Measurements from ENCODE around the gene SAP30.

SAP30 gene

DNA sequence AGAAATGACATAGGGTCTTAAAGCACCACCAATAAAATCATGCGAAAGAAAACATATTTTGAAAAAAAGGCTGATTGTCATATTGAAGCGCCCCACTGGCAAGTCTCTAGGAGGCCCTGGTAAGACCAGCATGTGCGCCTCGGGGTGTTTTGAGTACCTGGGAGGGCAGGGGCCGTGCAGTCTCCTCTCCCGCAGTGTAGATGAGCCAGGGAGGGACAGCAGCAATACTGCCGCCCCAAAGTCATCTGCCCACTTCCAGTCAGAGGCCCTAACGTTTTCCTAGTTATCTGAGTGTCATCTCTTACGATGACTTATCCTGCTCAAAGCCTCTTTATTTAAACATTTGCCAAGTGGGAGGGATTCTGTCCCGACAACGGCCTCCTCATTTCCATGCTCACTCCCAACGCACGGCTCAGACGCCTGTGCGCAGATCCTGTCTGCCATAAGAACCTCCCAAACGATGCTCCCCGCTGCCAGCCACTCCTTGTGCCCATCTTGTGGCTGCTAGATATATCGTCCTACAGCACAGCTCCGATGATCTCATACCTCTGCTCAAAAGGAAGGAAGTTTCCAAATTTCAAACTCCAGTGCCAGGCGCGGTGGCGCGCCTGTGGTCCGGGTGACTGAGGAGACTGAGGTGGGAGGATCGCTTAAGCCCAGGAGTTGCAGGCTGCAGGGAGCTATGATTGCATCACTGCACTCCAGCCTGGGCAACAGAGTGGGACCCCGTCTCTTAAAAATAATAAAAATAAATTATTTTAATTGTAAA is 45.3 kb downstream of the SAP30 start:
- no peak for DNase-seq

DNA sequence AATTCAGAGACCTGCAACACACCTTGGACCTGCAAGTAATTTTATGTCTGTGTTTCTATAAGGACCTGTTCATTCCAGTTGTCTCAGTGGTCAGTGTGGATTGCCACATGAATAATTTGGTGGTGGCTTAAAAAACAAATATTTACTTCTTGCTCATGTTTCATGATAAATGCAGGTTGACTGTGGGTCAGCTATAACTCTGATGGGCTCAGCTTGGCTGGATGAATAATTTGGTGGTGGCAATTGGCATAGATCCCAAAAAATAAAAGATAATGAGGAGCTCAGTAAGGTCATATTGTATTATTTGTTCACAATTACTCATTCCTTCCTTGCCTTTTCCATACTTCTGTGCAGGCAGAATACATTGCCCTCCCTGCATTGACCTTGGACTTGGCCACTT is 47.1 kb downstream of the SAP30 start:
- no peak for DNase-seq

DNA sequence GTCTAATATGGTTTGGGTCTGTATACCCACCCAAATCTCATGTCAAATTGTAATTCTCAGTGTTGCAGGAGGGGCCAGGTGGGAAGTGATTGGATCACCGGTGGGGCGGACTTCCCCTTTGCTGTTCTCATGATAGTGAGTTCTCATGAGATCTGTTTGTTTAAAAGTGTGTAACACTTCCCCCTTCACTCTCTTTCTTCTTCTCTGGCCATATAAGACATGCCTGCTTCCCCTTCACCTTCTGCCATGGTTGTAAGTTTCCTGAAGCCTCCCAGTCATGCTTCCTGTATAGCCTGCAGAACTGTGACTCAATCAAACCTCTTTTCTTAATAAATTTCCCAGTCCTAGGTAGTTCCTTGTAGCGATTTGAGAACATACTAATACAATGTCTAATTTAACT is 47.9 kb downstream of the SAP30 start:
- DNase-seq = no peak

DNA sequence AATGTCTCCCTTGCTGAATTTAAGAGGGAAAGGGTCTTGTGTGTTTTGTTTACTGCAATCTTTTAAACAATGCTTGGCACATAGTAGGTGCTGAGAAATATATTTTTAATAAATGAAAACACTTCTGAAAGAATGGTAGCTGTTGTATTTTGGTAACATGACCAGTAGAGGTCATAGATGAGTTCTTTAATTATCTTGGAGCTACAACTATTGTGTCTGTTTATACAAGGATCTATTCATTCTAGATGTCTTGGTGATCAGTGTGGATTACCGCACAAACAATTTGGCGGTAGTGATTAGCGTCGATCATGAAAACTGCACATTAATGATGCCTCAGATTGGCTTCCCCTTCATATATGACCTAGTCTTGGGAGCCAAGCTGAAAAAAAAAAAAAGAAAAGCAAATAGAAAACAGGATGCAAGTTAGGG is 49.6 kb downstream of the SAP30 start:
- no peak for DNase-seq

DNA sequence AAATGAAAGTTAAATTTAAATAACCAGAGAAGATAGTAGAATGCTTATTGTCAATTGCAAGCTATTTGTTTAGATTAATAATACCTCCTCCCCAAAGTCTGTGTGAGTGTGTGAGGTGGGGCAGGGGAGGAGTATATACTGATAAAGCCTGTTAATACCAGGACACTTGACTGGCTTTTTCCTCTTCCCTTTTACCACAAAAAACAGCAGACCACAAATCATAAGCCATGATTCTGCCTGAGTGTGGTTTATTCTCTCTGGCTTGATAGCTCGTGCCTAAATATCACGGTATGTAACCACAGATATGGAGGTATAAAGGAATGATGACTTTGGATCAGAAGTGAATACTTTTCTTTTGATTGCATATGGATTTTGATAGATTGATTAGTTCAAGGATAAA is 50.0 kb downstream of the SAP30 start:
- DNase-seq = no peak

DNA sequence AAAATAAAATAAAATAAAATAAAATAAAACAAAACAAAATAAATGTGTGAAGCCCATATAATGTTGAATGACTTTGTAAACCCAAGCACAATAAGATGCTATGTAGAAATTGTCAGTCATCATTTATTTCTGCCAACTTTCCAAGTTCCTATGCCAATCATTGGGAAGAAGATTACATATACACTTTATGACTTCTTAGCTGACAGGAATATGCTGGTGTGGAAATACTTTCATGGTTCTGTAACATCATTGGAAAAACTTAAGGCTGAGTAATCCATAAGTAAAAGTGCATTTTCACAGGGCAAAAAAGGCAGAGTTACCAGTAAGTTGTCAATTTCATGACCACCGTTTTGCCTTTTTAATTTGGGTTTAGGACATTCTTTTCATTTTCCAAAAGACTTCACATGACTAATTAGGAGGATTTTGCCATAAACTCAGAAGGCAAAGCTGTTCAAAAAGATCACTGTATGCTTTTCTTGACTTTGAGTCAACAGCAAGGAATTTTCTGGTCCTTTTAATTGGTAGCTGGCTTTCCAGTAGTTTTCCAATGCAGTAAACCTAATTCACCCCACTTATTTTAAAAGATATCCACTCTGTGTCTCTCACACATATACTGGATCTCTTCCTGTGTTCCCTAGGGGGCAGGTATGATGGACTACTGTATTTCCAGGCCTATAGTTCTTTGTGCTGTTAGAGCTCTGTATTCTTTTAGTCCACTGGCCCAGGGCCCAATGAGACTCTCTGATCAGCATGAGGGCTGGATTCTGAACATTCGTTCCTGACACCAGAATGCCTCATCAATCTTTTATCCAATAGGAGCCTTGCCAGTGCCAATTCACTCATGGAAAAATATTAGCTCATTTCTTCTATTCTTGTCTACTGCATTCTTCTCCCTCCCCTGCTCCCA is 54.4 kb downstream of the SAP30 start:
- no peak for DNase-seq

DNA sequence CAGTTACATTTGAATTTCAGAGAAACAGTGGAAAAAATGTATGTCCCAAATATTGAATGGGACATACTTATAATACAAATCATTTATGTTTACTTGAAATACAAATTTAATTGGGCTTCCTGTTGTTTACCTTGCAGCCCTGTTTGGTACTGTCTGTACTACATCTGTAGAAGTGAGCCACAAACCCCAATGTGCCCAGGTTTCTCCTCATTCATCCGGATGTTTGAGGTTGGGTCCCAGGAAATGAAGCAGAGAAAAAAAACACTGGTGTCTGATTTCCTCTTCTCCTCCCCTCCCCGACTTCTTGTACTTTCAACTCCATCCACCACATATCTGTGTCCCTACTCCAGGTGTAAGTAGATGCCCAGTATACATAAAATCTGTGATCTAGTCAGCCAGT is 55.3 kb downstream of the SAP30 start:
- no peak for DNase-seq

Measured in cortex of kidney (tissue), 1 donor.